Neural cell (in vitro differentiated cells): ENCODE results near the gene FDPS. TPM values are rescaled to one million over a fixed set of nuclear protein-coding genes. Genes with fewer than 3 reads are reported as not detected.

Experiments used
- H2AFZ ChIP-seq: fragments of 200-600, 300-800 bp; sonication (generic), shearing (Covaris generic); 2 replicates; pipeline ENCODE4 v1.6.0; 2014; ENCODE audit warnings: low read depth, mild to moderate bottlenecking, antibody characterized with exemption, low read length, moderate library complexity
- H3F3A ChIP-seq: fragments of 200-600 bp; shearing (Covaris generic); 2 replicates; pipeline ENCODE4 v1.6.1; 2016; ENCODE audit warnings: mild to moderate bottlenecking, moderate library complexity, mixed read lengths, antibody characterized with exemption, low read length; ENCODE audit not compliant: insufficient read depth, poor library complexity, severe bottlenecking
- H3K27ac ChIP-seq: fragments of 200-600, 300-800 bp; sonication (generic), shearing (Covaris generic); 2 replicates; pipeline ENCODE4 v1.5.1; 2014; ENCODE audit warnings: mild to moderate bottlenecking, low read length, moderate library complexity
- H3K27me3 ChIP-seq: fragments of 300-800, 200-600 bp; sonication (generic), shearing (Covaris generic); 2 replicates; pipeline ENCODE4 v1.6.0; 2014; ENCODE audit warnings: mild to moderate bottlenecking, low read depth, low read length, moderate library complexity; ENCODE audit not compliant: insufficient read depth
- H3K36me3 ChIP-seq: fragments of 300-800, 200-600 bp; sonication (generic), shearing (Covaris generic); 2 replicates; pipeline ENCODE4 v1.5.1; 2014; ENCODE audit warnings: mild to moderate bottlenecking, antibody characterized with exemption, low read length, moderate library complexity; ENCODE audit not compliant: insufficient read depth
- H3K4me2 ChIP-seq: fragments of 300-800, 200-600 bp; sonication (generic), shearing (Covaris generic); 2 replicates; pipeline ENCODE4 v1.6.0; 2014; ENCODE audit warnings: mild to moderate bottlenecking, low read length
- H3K4me3 ChIP-seq: fragments of 300-800, 200-600 bp; sonication (generic), shearing (Covaris generic); 2 replicates; pipeline ENCODE4 v1.5.1; 2014; ENCODE audit warnings: mild to moderate bottlenecking, low read length, moderate library complexity
- H3K79me2 ChIP-seq: fragments of 200-600 bp; shearing (Covaris generic); replicated peaks from 2 replicates; pipeline ENCODE4 v1.6.0; 2014; ENCODE audit warnings: mild to moderate bottlenecking, low read length, moderate library complexity; ENCODE audit not compliant: insufficient read depth
- H3K9ac ChIP-seq: fragments of 300-800, 200-600 bp; sonication (generic), shearing (Covaris generic); 2 replicates; pipeline ENCODE4 v1.6.1; 2016; ENCODE audit warnings: mild to moderate bottlenecking, low read length, mixed read lengths
- H3K9me2 ChIP-seq: fragments of 200-600 bp; shearing (Covaris generic); 2 replicates; pipeline ENCODE4 v1.6.1; 2016; ENCODE audit warnings: mild to moderate bottlenecking, low read length, mixed read lengths; ENCODE audit not compliant: insufficient read depth
- H3K9me3 ChIP-seq: fragments of 200-600, 300-800 bp; sonication (generic), shearing (Covaris generic); 2 replicates; pipeline ENCODE4 v1.6.1; 2016; ENCODE audit warnings: mild to moderate bottlenecking, mixed run types, low read length, moderate library complexity, mixed read lengths
- H4K20me1 ChIP-seq: fragments of 200-600 bp; shearing (Covaris generic); 2 replicates; pipeline ENCODE4 v1.6.1; 2016; ENCODE audit warnings: mild to moderate bottlenecking, mixed run types; ENCODE audit not compliant: insufficient read depth
- EP300 ChIP-seq: fragments of 450-650 bp; conservative IDR thresholded peaks from 2 replicates; pipeline ENCODE4 v1.6.1; 2014; ENCODE audit warnings: antibody characterized with exemption, mild to moderate bottlenecking, moderate library complexity; ENCODE audit not compliant: poor library complexity, severe bottlenecking
- EZH2 ChIP-seq: fragments of 200-600, 300-800 bp; shearing (Covaris generic), sonication (generic); IDR thresholded peaks from 2 replicates; pipeline ENCODE4 v1.6.1; 2014; ENCODE audit warnings: antibody characterized with exemption, low read length, borderline replicate concordance, mild to moderate bottlenecking; ENCODE audit not compliant: insufficient read depth, poor library complexity, severe bottlenecking
- MXI1 ChIP-seq: fragments of 450-650 bp; conservative IDR thresholded peaks from 2 replicates; pipeline ENCODE4 v1.6.1; 2014; ENCODE audit warnings: antibody characterized with exemption, mild to moderate bottlenecking; ENCODE audit not compliant: poor library complexity, severe bottlenecking
- POLR2AphosphoS5 ChIP-seq: IDR thresholded peaks from 2 replicates; pipeline ENCODE4 v1.6.1; 2012
- RAD21 ChIP-seq: fragments of 450-650 bp; conservative IDR thresholded peaks from 2 replicates; pipeline ENCODE4 v1.6.1; 2014; ENCODE audit warnings: antibody characterized with exemption, mild to moderate bottlenecking, moderate library complexity
- SMC3 ChIP-seq: fragments of 450-650 bp; conservative IDR thresholded peaks from 2 replicates; pipeline ENCODE4 v1.6.1; 2014; ENCODE audit warnings: antibody characterized with exemption, mild to moderate bottlenecking, moderate library complexity; ENCODE audit not compliant: poor library complexity
- TAF1 ChIP-seq: IDR thresholded peaks from 2 replicates; pipeline ENCODE4 v1.6.1; 2012; ENCODE audit warnings: low read depth
- polyA plus RNA-seq: library from polyadenylated mRNA; depleted of rRNA; stranded (reverse); fragments of >200 nt; gene quantifications from 2 replicates; pipeline ENCODE4 v1.2.3, GENCODE V29; 2014
- TF ChIP-seq, protein P1 (sequence below): fragments of 450-650 bp; IDR thresholded peaks from 2 replicates; pipeline ENCODE4 v1.5.1; 2014; ENCODE audit warnings: antibody characterized with exemption, mild to moderate bottlenecking, moderate library complexity; ENCODE audit not compliant: poor library complexity, severe bottlenecking
- TF ChIP-seq, protein P2 (sequence below): IDR thresholded peaks from 2 replicates; pipeline ENCODE4 v1.6.1; 2012; ENCODE audit warnings: borderline replicate concordance

Gene FDPS
- polyA plus RNA-seq, 1 donor from 2014 or later: 235 TPM

DNA sequence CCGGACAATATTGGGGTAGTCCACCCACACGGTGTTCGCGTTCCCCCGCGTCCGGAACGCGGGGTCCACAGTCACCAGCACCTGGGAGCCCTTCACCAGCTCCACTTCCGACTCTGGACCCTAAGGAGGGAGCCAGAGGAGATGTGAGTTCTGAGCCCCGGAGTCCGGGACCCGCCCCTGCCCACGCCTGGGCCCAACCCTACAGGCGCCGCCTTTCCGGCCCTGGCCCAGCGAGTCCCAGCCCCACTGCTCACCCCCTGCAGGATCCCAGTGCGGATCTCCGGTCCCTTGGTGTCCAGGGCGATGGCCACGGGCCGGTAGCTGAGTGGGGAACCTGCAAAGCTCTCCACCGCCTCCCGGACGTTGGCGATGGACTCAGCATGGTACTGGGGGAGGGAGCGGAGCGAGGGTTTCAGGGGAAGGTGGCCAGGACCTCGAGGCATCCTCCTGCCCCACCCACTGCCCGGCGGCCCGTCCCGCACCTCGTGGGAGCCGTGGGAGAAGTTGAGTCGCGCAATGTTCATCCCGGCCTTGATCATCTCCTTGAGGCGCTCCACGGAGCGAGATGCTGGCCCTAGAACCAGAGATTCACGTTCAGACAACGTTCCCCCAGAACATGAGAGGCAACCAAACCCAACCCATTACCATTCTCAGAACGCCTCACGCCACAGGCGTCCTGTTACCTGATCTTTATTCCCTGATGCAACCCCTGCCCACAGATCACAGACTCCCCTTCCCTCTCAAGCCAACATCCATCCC, 13.3 kb upstream of the FDPS start:
- no peaks in the 10 kb centered on the region for H3K9me2 ChIP-seq
- no peaks in the 10 kb centered on the region for H3K79me2 ChIP-seq
- H3K4me2 ChIP-seq: no peak overlapping the region
- no peaks in the 10 kb centered on the region for H3F3A ChIP-seq
- H3K4me3 ChIP-seq: no peak overlapping the region
- H3K27me3 ChIP-seq: peaks cover 27% of the 10 kb centered on the region
- H4K20me1 ChIP-seq: no peaks in the 10 kb centered on the region
- no peak overlapping the region for H2AFZ ChIP-seq
- H3K9ac ChIP-seq: no peak overlapping the region
- TF ChIP-seq SMC3 (no peak), TAF1 (no peak), MXI1 (no peak), EZH2 (no peak), POLR2AphosphoS5 (no peak), EP300 (no peak), RAD21 (no peak)
- TF ChIP-seq, protein P1, sequence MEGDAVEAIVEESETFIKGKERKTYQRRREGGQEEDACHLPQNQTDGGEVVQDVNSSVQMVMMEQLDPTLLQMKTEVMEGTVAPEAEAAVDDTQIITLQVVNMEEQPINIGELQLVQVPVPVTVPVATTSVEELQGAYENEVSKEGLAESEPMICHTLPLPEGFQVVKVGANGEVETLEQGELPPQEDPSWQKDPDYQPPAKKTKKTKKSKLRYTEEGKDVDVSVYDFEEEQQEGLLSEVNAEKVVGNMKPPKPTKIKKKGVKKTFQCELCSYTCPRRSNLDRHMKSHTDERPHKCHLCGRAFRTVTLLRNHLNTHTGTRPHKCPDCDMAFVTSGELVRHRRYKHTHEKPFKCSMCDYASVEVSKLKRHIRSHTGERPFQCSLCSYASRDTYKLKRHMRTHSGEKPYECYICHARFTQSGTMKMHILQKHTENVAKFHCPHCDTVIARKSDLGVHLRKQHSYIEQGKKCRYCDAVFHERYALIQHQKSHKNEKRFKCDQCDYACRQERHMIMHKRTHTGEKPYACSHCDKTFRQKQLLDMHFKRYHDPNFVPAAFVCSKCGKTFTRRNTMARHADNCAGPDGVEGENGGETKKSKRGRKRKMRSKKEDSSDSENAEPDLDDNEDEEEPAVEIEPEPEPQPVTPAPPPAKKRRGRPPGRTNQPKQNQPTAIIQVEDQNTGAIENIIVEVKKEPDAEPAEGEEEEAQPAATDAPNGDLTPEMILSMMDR: no peak
- TF ChIP-seq, protein P2, sequence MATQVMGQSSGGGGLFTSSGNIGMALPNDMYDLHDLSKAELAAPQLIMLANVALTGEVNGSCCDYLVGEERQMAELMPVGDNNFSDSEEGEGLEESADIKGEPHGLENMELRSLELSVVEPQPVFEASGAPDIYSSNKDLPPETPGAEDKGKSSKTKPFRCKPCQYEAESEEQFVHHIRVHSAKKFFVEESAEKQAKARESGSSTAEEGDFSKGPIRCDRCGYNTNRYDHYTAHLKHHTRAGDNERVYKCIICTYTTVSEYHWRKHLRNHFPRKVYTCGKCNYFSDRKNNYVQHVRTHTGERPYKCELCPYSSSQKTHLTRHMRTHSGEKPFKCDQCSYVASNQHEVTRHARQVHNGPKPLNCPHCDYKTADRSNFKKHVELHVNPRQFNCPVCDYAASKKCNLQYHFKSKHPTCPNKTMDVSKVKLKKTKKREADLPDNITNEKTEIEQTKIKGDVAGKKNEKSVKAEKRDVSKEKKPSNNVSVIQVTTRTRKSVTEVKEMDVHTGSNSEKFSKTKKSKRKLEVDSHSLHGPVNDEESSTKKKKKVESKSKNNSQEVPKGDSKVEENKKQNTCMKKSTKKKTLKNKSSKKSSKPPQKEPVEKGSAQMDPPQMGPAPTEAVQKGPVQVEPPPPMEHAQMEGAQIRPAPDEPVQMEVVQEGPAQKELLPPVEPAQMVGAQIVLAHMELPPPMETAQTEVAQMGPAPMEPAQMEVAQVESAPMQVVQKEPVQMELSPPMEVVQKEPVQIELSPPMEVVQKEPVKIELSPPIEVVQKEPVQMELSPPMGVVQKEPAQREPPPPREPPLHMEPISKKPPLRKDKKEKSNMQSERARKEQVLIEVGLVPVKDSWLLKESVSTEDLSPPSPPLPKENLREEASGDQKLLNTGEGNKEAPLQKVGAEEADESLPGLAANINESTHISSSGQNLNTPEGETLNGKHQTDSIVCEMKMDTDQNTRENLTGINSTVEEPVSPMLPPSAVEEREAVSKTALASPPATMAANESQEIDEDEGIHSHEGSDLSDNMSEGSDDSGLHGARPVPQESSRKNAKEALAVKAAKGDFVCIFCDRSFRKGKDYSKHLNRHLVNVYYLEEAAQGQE: no peak
- H3K27ac ChIP-seq: no peak overlapping the region
- H3K9me3 ChIP-seq: no peaks in the 10 kb centered on the region
- H3K36me3 ChIP-seq: no peaks in the 10 kb centered on the region

DNA sequence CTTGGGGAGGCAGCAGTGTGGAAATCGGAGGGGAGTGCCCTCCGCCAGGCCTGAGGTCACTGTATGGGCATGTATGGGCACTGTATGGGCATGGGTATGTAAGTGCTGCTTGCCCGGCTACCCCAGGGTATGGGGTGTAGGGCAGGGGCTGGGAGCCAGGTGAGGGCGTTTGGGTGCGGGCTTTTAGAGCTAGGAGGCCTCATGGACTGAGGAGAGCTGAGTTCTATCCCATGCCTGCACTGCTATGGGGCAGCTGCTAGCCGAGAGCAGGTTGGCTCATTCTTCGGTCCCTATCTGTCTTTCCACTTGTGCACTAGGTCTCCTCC, 12.8 kb upstream of the FDPS start:
- no peak overlapping the region for H3K4me2 ChIP-seq
- TF ChIP-seq TAF1 (no peak), SMC3 (no peak), EP300 (no peak), MXI1 (no peak), RAD21 (no peak)
- TF ChIP-seq, protein P1: no peak

More for the DNA sequence above, 12.8 kb upstream of the FDPS start:
- Histone ChIP-seq H4K20me1 (no peaks in the 10 kb centered on the region), H2AFZ (no peak overlapping the region), H3K9me2 (no peaks in the 10 kb centered on the region), H3F3A (no peaks in the 10 kb centered on the region), H3K9me3 (no peaks in the 10 kb centered on the region), H3K79me2 (no peaks in the 10 kb centered on the region), H3K9ac (no peak overlapping the region), H3K4me3 (no peak overlapping the region), H3K27ac (no peak overlapping the region), H3K36me3 (no peaks in the 10 kb centered on the region), H3K27me3 (peaks cover 27% of the 10 kb centered on the region)
